Glomerular endothelial cell (primary cell): ENCODE data around the gene AJUBA. TPM values are rescaled to one million over a fixed set of nuclear protein-coding genes. Genes with fewer than 3 reads are reported as not detected.
A peak's percentile ranks its signal among the peaks of the same experiment; 100 is the strongest.
"Not testable (repeated sequence)": the region's sequence is repeated elsewhere in the genome, so short reads cannot be mapped to it uniquely, and the experiment has no call there.

Source experiments
- DNase-seq: peaks from one replicate; pipeline ENCODE4 v3.0.0-alpha.2; 2011; ENCODE audit warnings: low read depth, low spot score; ENCODE audit errors: extremely low read depth
- total RNA-seq: library from RNA; depleted of rRNA; stranded (reverse); fragments of >200 nt; gene quantifications from 2 replicates; pipeline ENCODE4 v1.2.3, GENCODE V29; 2015

The AJUBA gene
- total RNA-seq, 1 donor from 2014 or later: 51.0 TPM

GRCh38 chr14:22955702-22956569, 26.4 kb downstream of the AJUBA start:
- no peak for DNase-seq

- DNase-seq: no peak
Measured at GRCh38 chr14:22952418-22952817, 29.9 kb downstream of the AJUBA start.

- not testable (repeated sequence) for DNase-seq
Measured at GRCh38 chr14:22951795-22952194, 30.6 kb downstream of the AJUBA start.

- no peak for DNase-seq
Measured at GRCh38 chr14:22945642-22946041, 36.7 kb downstream of the AJUBA start.

- no peak for DNase-seq
Measured at GRCh38 chr14:22939684-22940083, 42.7 kb downstream of the AJUBA start.

- DNase-seq: no peak
Measured at GRCh38 chr14:22935156-22935555, 47.2 kb downstream of the AJUBA start.

GRCh38 chr14:22932146-22932545, 50.2 kb downstream of the AJUBA start:
- no peak for DNase-seq

- DNase-seq: no peak
Measured at GRCh38 chr14:22929961-22930364, 52.4 kb downstream of the AJUBA start.

- DNase-seq: peak; percentile 99
Measured at GRCh38 chr14:22929104-22929960, 53.0 kb downstream of the AJUBA start, which contains the start of gene PRMT5. TSS of gene PRMT5 (minus strand) at chr14:22929376. CDS start at chr14:22929361, 15 bp downstream.

- no peak for DNase-seq
Measured at GRCh38 chr14:22928237-22929103, 53.9 kb downstream of the AJUBA start.

- DNase-seq: no peak
Measured at GRCh38 chr14:22926316-22926715, 56.0 kb downstream of the AJUBA start.

- no peak for DNase-seq
Measured at GRCh38 chr14:22925513-22925912, 56.8 kb downstream of the AJUBA start.

- no peak for DNase-seq
Measured at GRCh38 chr14:22923746-22924145, 58.6 kb downstream of the AJUBA start.

GRCh38 chr14:22922294-22922693, 60.1 kb downstream of the AJUBA start:
- DNase-seq: no peak

Other genes with a start within 250 kb of the AJUBA start
- gene OXA1L, start 215.9 kb downstream of the AJUBA start, total RNA-seq: 136 and 203 TPM in 2 replicates
- 27.2 and 38.2 TPM in 2 replicates for gene SLC7A7, start 167.1 kb downstream of the AJUBA start, total RNA-seq
- 97.6 and 305 TPM in 2 replicates for gene MRPL52, start 152.7 kb downstream of the AJUBA start, total RNA-seq
- gene MMP14, start 146.0 kb downstream of the AJUBA start, total RNA-seq: 630 and 804 TPM in 2 replicates
- gene LRP10, start 110.8 kb downstream of the AJUBA start, total RNA-seq: 187 and 195 TPM in 2 replicates
- not detected in 2 replicates for gene REM2, start 99.3 kb downstream of the AJUBA start, total RNA-seq
- 59.1 and 65.2 TPM in 2 replicates for gene RBM23, start 63.4 kb downstream of the AJUBA start, total RNA-seq
- 44.9 and 56.0 TPM in 2 replicates for gene PRMT5, start 53.2 kb downstream of the AJUBA start, total RNA-seq
- gene HAUS4, start 25.5 kb downstream of the AJUBA start, total RNA-seq: 25.4 and 38.7 TPM in 2 replicates
- 5.6 and 6.6 TPM in 2 replicates for gene C14orf93, start 27.6 kb upstream of the AJUBA start, total RNA-seq
- gene PSMB5, start 52.3 kb upstream of the AJUBA start, total RNA-seq: 244 and 335 TPM in 2 replicates
- not detected in 2 replicates for gene PSMB11, start 59.7 kb upstream of the AJUBA start, total RNA-seq
- gene CDH24, start 75.0 kb upstream of the AJUBA start, total RNA-seq: 8.9 and 11.9 TPM in 2 replicates
- 91.2 and 142 TPM in 2 replicates for gene ACIN1, start 112.6 kb upstream of the AJUBA start, total RNA-seq
- 41.0 and 73.7 TPM in 2 replicates for gene C14orf119, start 113.0 kb upstream of the AJUBA start, total RNA-seq
- gene CIROP, start 122.4 kb upstream of the AJUBA start, total RNA-seq: not detected in 2 replicates
- not detected in 2 replicates for gene CEBPE, start 136.7 kb upstream of the AJUBA start, total RNA-seq
- gene SLC7A8, start 201.1 kb upstream of the AJUBA start, total RNA-seq: 0.29 TPM in 1 of 2 replicates, not detected in the other